Stimulated activated naive CD4-positive, alpha-beta T cell treated with Interleukin-2 at 50 U/mL for 16 hours (primary cell): Measurements from ENCODE around the gene CRB3.
"Not testable (repeated sequence)": the region's sequence is repeated elsewhere in the genome, so short reads cannot be mapped to it uniquely, and the experiment has no call there.

ENCODE experiments used
- DNase-seq: peaks from one replicate; lab custom pipeline; 2025; lab: John Stamatoyannopoulos, UW

Gene CRB3

GRCh38 chr19:6464070-6464873, at the start of gene CRB3:
Gene CRB3 (plus strand): TSS chr19:6464271. CDS start chr19:6464702, 431 bp downstream.
- DNase-seq: peak; percentile 15

GRCh38 chr19:6414793-6415590, 49.1 kb upstream of the CRB3 start:
- no peak for DNase-seq

- no peak for DNase-seq
Measured at GRCh38 chr19:6415591-6416190, 48.4 kb upstream of the CRB3 start.

GRCh38 chr19:6416658-6417405, 47.2 kb upstream of the CRB3 start:
- no peak for DNase-seq

GRCh38 chr19:6417713-6418561, 46.1 kb upstream of the CRB3 start:
- no peak for DNase-seq

- no peak for DNase-seq
Measured at GRCh38 chr19:6418562-6418932, 45.5 kb upstream of the CRB3 start.

GRCh38 chr19:6421075-6422014, 42.7 kb upstream of the CRB3 start:
- no peak for DNase-seq

- peak; percentile 28 for DNase-seq
Measured at GRCh38 chr19:6423499-6424194, 40.4 kb upstream of the CRB3 start.

GRCh38 chr19:6424195-6424938, 39.7 kb upstream of the CRB3 start, which contains the start of gene KHSRP:
Gene KHSRP (minus strand): TSS chr19:6424811. CDS start chr19:6424701, 110 bp downstream.
- DNase-seq: peak; percentile 5

GRCh38 chr19:6424939-6425731, 38.9 kb upstream of the CRB3 start:
- peak; percentile 100 for DNase-seq

- DNase-seq: no peak
Measured at GRCh38 chr19:6425732-6426620, 38.1 kb upstream of the CRB3 start.

GRCh38 chr19:6427131-6427530, 36.9 kb upstream of the CRB3 start:
- DNase-seq: no peak

GRCh38 chr19:6428692-6429418, 35.2 kb upstream of the CRB3 start:
- not testable (repeated sequence) for DNase-seq

- DNase-seq: no peak
Measured at GRCh38 chr19:6429419-6430221, 34.5 kb upstream of the CRB3 start.

- no peak for DNase-seq
Measured at GRCh38 chr19:6431891-6432290, 32.2 kb upstream of the CRB3 start.
